Endothelial cell of umbilical vein (primary cell): ENCODE data around the gene INKA1. TPM values are rescaled to one million over a fixed set of nuclear protein-coding genes. Genes with fewer than 3 reads are reported as not detected.

Experiments
- BruUV-seq: library from RNA; stranded (reverse); fragments of 400-500 nt; replicated peaks from 2 replicates; lab custom pipeline; 2021; lab: Mats Ljungman, UMichigan
- CTCF ChIA-PET: fragments of 300-600, 350-600 bp; sonication (Branson Sonifier 250); formaldehyde crosslinking; loops from one replicate; lab custom pipeline; 2021; ENCODE audit warnings: antibody characterized with exemption, inconsistent platforms; lab: Charles Lee
- POLR2A ChIA-PET: fragments of 300-600, 350-600 bp; sonication (Branson Sonifier 250); formaldehyde crosslinking; loops from one replicate; lab custom pipeline; 2021; ENCODE audit warnings: antibody characterized with exemption, inconsistent platforms; lab: Charles Lee
- DNase-seq: peaks from one replicate; pipeline ENCODE4 v3.0.0-alpha.2; 2011; ENCODE audit warnings: low read depth, low spot score
- FAIRE-seq: peaks from 2 replicates; lab custom pipeline; 2011; peaks lifted over from hg19 to GRCh38; lab: Jason Lieb, UNC
- H2AFZ ChIP-seq: 2 replicates; pipeline ENCODE4 v1.6.0; 2012; ENCODE audit warnings: low read depth, low read length, control low read depth, inconsistent platforms
- H3K27ac ChIP-seq: 2 replicates; pipeline ENCODE4 v1.5.1; 2011; ENCODE audit warnings: low read depth, mild to moderate bottlenecking, control low read depth, low read length, moderate library complexity; ENCODE audit not compliant: insufficient read depth
- H3K27me3 ChIP-seq, 2 experiments: 2 replicates each; pipeline versions ENCODE4 v1.6.0 to v1.6.1; 2011; ENCODE audit warnings: low read length in 2 of 2, mixed read lengths in 1 of 2; ENCODE audit not compliant: control insufficient read depth in 2 of 2, insufficient read depth in 2 of 2
- H3K36me3 ChIP-seq, 2 experiments: 2 replicates in 1 of 2; 3 replicates in 1 of 2; pipeline ENCODE4 v1.5.1; 2011; ENCODE audit warnings: low read length in 2 of 2, mild to moderate bottlenecking in 1 of 2, moderate library complexity in 1 of 2; ENCODE audit not compliant: control insufficient read depth in 2 of 2, insufficient read depth in 2 of 2; ENCODE audit errors: extremely low read depth in 1 of 2
- H3K4me1 ChIP-seq: 3 replicates; pipeline ENCODE4 v1.5.1; 2011; ENCODE audit warnings: mild to moderate bottlenecking, low read length; ENCODE audit not compliant: control insufficient read depth, insufficient read depth; ENCODE audit errors: extremely low read depth
- H3K4me2 ChIP-seq: 2 replicates; pipeline ENCODE4 v1.6.1; 2011; ENCODE audit warnings: low read length, control low read depth, mixed read lengths; ENCODE audit not compliant: insufficient read depth
- H3K4me3 ChIP-seq, 3 experiments: fragments of 200-600 bp in 1 of 3; sonication (generic), shearing (Covaris generic) in 1 of 3; replicated peaks in 1 of 3; 2 replicates each; pipeline ENCODE4 v1.5.1; 2011 to 2016; ENCODE audit warnings: control low read depth in 3 of 3, low read length in 3 of 3, mild to moderate bottlenecking in 2 of 3, inconsistent platforms in 1 of 3, low read depth in 1 of 3, moderate library complexity in 1 of 3; ENCODE audit not compliant: insufficient read depth in 1 of 3
- H3K79me2 ChIP-seq: 2 replicates; pipeline ENCODE4 v1.6.0; 2012; ENCODE audit warnings: low read length, inconsistent platforms; ENCODE audit not compliant: control insufficient read depth, insufficient read depth
- H3K9ac ChIP-seq: replicated peaks from 2 replicates; pipeline ENCODE3; 2011; ENCODE audit warnings: low read length, control low read depth; ENCODE audit not compliant: insufficient read depth; ENCODE audit errors: extremely low read depth
- H3K9me1 ChIP-seq: replicated peaks from 3 replicates; pipeline ENCODE4 v1.6.0; 2011; ENCODE audit warnings: mild to moderate bottlenecking, low read length; ENCODE audit not compliant: control insufficient read depth, insufficient read depth; ENCODE audit errors: extremely low read depth
- H3K9me3 ChIP-seq: replicated peaks from 2 replicates; pipeline ENCODE4 v1.5.1; 2012; ENCODE audit warnings: low read length, inconsistent platforms; ENCODE audit not compliant: control insufficient read depth, insufficient read depth
- H4K20me1 ChIP-seq: replicated peaks from 2 replicates; pipeline ENCODE3; 2011; ENCODE audit warnings: mild to moderate bottlenecking, low read length; ENCODE audit not compliant: control insufficient read depth, insufficient read depth; ENCODE audit errors: extremely low read depth
- CTCF ChIP-seq, 2 donors: IDR thresholded peaks; 1 replicate in 1 of 2; 2 replicates in 1 of 2; pipeline ENCODE4 v1.5.1; 2011; ENCODE audit warnings: low read length in 2 of 2, mild to moderate bottlenecking in 2 of 2, moderate library complexity in 2 of 2, control low read depth in 1 of 2, inconsistent platforms in 1 of 2, low read depth in 1 of 2; ENCODE audit not compliant: insufficient read depth in 1 of 2; ENCODE audit errors: extremely low read depth in 1 of 2
- FOS ChIP-seq: IDR thresholded peaks from 2 replicates; pipeline ENCODE4 v1.6.1; 2011; ENCODE audit warnings: mild to moderate bottlenecking, low read length, moderate library complexity, borderline replicate concordance; ENCODE audit not compliant: insufficient read depth
- GATA2 ChIP-seq: IDR thresholded peaks from 2 replicates; pipeline ENCODE4 v1.7.0; 2011; ENCODE audit warnings: low read depth, mild to moderate bottlenecking, moderate library complexity, mixed read lengths, low read length; ENCODE audit not compliant: insufficient read length, insufficient read depth
- JUN ChIP-seq: IDR thresholded peaks from 2 replicates; pipeline ENCODE4 v1.6.1; 2011; ENCODE audit warnings: borderline replicate concordance, low read depth; ENCODE audit not compliant: insufficient read length, insufficient read depth
- MYC ChIP-seq: IDR thresholded peaks from one replicate; pipeline ENCODE4 v1.6.1; 2011; ENCODE audit warnings: mild to moderate bottlenecking, low read depth, low read length
- dilution Hi-C: fragments of 300-500 bp; cut with MboI; formaldehyde crosslinking; loops from one replicate; pipeline ENCODE4 v1.15.0; 2019; ENCODE audit warnings: low sequenced_read_pairs; ENCODE audit not compliant: extremely low pct_ligation_motif_present
- intact Hi-C: fragments of 100-400 bp; cut with micrococcal nuclease; formaldehyde crosslinking; loops from one replicate; pipeline ENCODE4 v1.10.0; 2022
- polyA plus RNA-seq, 4 experiments: library from polyadenylated mRNA; depleted of rRNA in 3 of 4; stranded (reverse) in 3 of 4; unstranded in 1 of 4; fragments of >200 nt; gene quantifications; 2 replicates each; pipeline versions ENCODE4 v1.2.1 to v1.2.3, GENCODE V29; 2011 to 2012; ENCODE audit warnings: missing spikeins in 1 of 4
- total RNA-seq: library from RNA; stranded (reverse); gene quantifications from 2 replicates; pipeline ENCODE4 v1.2.3, GENCODE V29; 2021

Gene INKA1
- total and polyA plus RNA-seq, 2 donors (not counting 3 experiments of a cell fraction or from before 2014, with no cell fraction given), result 24.0 to 37.8 TPM

- dilution Hi-C loops (no loop called here), intact Hi-C loops (loop anchor here (1.0 to 2.0 kb wide), 4 partner anchors 37 to 136 kb away; partner anchors contain the start of gene AMIGO3)
- Histone ChIP-seq H3K27ac (no peak overlapping the region), H3K9me3 (no peaks in the 10 kb centered on the region), H3K9ac (no peak overlapping the region), H3K4me1 (peaks cover 15% of the 10 kb centered on the region), H3K9me1 (no peaks in the 10 kb centered on the region), H3K4me3 (no peak overlapping the region), H3K4me2 (no peak overlapping the region), H3K27me3 (no peaks in the 10 kb centered on the region), H3K79me2 (no peaks in the 10 kb centered on the region), H4K20me1 (no peaks in the 10 kb centered on the region), H3K36me3 (no peaks in the 10 kb centered on the region), H2AFZ (no peak overlapping the region)
- no TSS peak for BruUV-seq
- DNase-seq (peak; percentile 82), FAIRE-seq (peak; percentile 93)
- TF ChIP-seq CTCF (IDR thresholded peaks at IDR 0.05; ENCODE audit: extremely low read depth in 1 of 2, insufficient read depth in 1 of 2, low read depth in 1 of 2, low read length in 2 of 2), result peak; percentile 82 to 93
- no peak for TF ChIP-seq MYC
- TF ChIP-seq GATA2, result no peak
- POLR2A ChIA-PET, result interaction anchor here (1.0 to 2.0 kb wide), 4 partner anchors 33 to 53 kb away, joined by 3 to 15 read pairs (median 6); partner anchors contain the start of genes INKA1 and IP6K1
- CTCF ChIA-PET, result interaction anchor here (0.6 to 11.8 kb wide), 37 partner anchors 9 to 407 kb away, joined by 3 to 545 read pairs (median 5); partner anchors contain the start of genes AMIGO3, CDHR4, INKA1 and IP6K1
Observed at GRCh38 chr3:49839193-49839809, 36.2 kb downstream of the INKA1 start.

GRCh38 chr3:49840388-49840787, 37.3 kb downstream of the INKA1 start:
- intact Hi-C loops, result loop anchor here (2.0 kb wide), 1 partner anchor 252 kb away; no protein-coding TSS in a partner anchor
- POLR2A ChIA-PET, result interaction anchor here (0.7 kb wide), 1 partner anchor 33 kb away, joined by 6 read pairs; no protein-coding TSS in a partner anchor

More at GRCh38 chr3:49840388-49840787, 37.3 kb downstream of the INKA1 start:
- dilution Hi-C loops, result no loop called here
- no peaks in the 10 kb centered on the region for H3K9me1 ChIP-seq
- no peaks in the 10 kb centered on the region for H3K27me3 ChIP-seq
- DNase-seq, result no peak
- H3K4me1 ChIP-seq, result peaks cover 15% of the 10 kb centered on the region
- H3K4me2 ChIP-seq, result no peak overlapping the region
- H3K79me2 ChIP-seq, result no peaks in the 10 kb centered on the region
- FAIRE-seq, result no peak
- no peak overlapping the region for H3K9ac ChIP-seq
- TF ChIP-seq JUN (no peak), FOS (no peak)
- CTCF ChIA-PET, result interaction anchor here (1.2 to 11.8 kb wide), 8 partner anchors 10 to 301 kb away, joined by 4 to 545 read pairs (median 12); partner anchors contain the start of genes CDHR4, INKA1, MST1R and UBA7
- no peak overlapping the region for H2AFZ ChIP-seq
- no peaks in the 10 kb centered on the region for H4K20me1 ChIP-seq
- no peaks in the 10 kb centered on the region for H3K9me3 ChIP-seq
- peaks cover 0 to under 1% of the 10 kb centered on the region in 2 experiments for H3K36me3 ChIP-seq
- H3K4me3 ChIP-seq, result no peak overlapping the region
- no peak overlapping the region for H3K27ac ChIP-seq
- BruUV-seq, result no TSS peak
